HL-60 (cell line): ENCODE data around the gene SV2C.
A peak's percentile ranks its signal among the peaks of the same experiment; 100 is the strongest.
"Not testable (repeated sequence)": the region's sequence is repeated elsewhere in the genome, so short reads cannot be mapped to it uniquely, and the experiment has no call there.

ENCODE experiments used
- DNase-seq, 2 experiments: peaks; one replicate each; pipeline ENCODE4 v3.0.0-alpha.2; 2010 to 2020; ENCODE audit warnings: low read depth in 1 of 2, low spot score in 1 of 2
- H3K27ac ChIP-seq: fragments of 250-450 bp; sonication (Bioruptor Pico); replicated peaks from 2 replicates; pipeline ENCODE4 v1.5.1; 2020; ENCODE audit warnings: mild to moderate bottlenecking, moderate library complexity
- H3K27me3 ChIP-seq: fragments of 250-450 bp; sonication (Bioruptor Pico); 2 replicates; pipeline ENCODE4 v1.5.1; 2021; ENCODE audit warnings: mild to moderate bottlenecking, moderate library complexity; ENCODE audit not compliant: insufficient read depth, poor library complexity, severe bottlenecking
- H3K4me3 ChIP-seq: replicated peaks from 2 replicates; pipeline ENCODE4 v1.5.1; 2011; ENCODE audit warnings: mild to moderate bottlenecking, control low read depth, low read length; ENCODE audit not compliant: insufficient read depth
- CTCF ChIP-seq: IDR thresholded peaks from one replicate; pipeline ENCODE4 v1.5.1; 2011; ENCODE audit warnings: low read length, control low read depth, inconsistent platforms; ENCODE audit not compliant: insufficient read depth
- GABPA ChIP-seq: IDR thresholded peaks from 2 replicates; pipeline ENCODE4 v1.6.1; 2012; ENCODE audit warnings: low read depth
- POLR2AphosphoS5 ChIP-seq: IDR thresholded peaks from 2 replicates; pipeline ENCODE4 v1.6.1; 2012; ENCODE audit warnings: low read depth
- REST ChIP-seq: IDR thresholded peaks from 2 replicates; pipeline ENCODE4 v1.6.1; 2012; ENCODE audit warnings: low read depth; ENCODE audit not compliant: insufficient replicate concordance
- SPI1 ChIP-seq: IDR thresholded peaks from 2 replicates; pipeline ENCODE4 v1.6.1; 2012; ENCODE audit warnings: low read depth, mild to moderate bottlenecking, borderline replicate concordance

SV2C gene

DNA sequence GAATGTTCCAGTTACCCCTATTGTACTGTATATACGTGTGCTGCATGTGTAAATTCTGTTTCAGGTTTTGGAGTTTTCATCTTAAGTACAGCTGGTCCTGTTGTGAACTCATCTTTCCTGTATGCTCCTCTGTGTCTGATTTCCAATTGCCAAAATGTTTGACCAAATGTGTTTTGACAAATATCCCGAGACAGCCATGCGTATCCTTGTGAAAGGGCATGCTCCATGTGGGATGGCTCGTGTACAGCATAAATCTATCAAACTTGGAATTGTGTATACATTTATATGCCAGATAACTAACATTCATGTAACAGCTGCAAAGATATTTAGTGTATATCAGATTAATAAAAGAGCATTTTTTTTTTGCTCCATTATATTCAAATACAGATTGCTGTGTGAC lies 250.4 kb downstream of the SV2C start:
- H3K27ac ChIP-seq, result no peak overlapping the region
- H3K27me3 ChIP-seq, result no peaks in the 10 kb centered on the region
- H3K4me3 ChIP-seq, result no peak overlapping the region
- no peak for DNase-seq
- TF ChIP-seq SPI1, result no peak
- TF ChIP-seq CTCF, result no peak
- no peak for TF ChIP-seq REST
- no peak for TF ChIP-seq GABPA
- TF ChIP-seq POLR2AphosphoS5, result no peak

DNA sequence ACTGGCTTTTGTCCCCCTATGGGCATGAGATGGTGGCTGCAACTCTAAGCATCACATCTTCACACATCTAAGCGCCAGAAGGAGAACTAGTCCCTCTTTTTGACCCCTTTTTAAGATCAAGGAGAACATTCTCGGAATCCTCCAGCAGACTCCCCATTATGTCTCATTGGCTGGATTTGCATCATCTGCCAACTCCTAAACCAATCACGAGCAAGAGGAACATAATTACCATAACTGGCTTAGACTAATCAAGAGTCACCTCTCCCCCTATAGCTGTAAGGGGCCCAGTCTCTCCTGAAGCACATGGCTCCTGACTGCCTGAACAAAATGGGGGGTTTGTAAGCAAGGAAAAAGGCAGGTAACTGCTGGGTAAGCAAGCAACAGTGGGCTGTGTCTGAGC lies 251.4 kb downstream of the SV2C start:
- TF ChIP-seq POLR2AphosphoS5, result no peak
- no peak for TF ChIP-seq SPI1
- no peak for TF ChIP-seq GABPA
- no peak for TF ChIP-seq REST
- no peak for TF ChIP-seq CTCF
- Histone ChIP-seq H3K27ac (no peak overlapping the region), H3K4me3 (no peak overlapping the region), H3K27me3 (no peaks in the 10 kb centered on the region)
- no peak for DNase-seq

GRCh38 chr5:76335451-76335850 lies 252.3 kb downstream of the SV2C start:
- H3K4me3 ChIP-seq, H3K27ac ChIP-seq, H3K27me3 ChIP-seq, DNase-seq: not testable (repeated sequence)

DNA sequence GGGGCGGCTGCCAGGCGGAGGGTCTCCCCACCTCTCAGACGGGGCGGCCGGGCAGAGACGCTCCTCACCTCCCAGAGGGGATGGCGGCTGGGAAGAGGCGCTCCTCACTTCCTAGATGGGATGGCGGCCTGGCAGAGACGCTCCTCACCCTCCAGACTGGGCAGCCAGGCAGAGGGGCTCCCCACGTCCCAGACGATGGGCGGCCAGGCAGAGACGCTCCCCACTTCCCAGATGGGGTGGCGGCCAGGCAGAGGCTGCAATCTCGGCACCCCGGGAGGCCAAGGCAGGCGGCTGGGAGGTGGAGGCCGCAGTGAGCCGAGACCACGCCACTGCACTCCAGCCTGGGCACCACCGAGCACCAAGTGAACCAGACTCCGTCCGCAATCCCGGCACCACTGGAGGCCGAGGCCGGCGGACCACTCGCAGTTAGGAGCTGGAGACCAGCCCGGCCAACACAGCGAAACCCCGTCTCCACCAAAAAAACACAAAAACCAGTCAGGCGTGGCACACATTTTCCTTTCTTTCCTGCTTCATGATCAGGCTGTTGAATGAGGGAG lies 253.1 kb downstream of the SV2C start:
- not testable (repeated sequence) for H3K27me3 ChIP-seq, H3K27ac ChIP-seq, DNase-seq, H3K4me3 ChIP-seq

DNA sequence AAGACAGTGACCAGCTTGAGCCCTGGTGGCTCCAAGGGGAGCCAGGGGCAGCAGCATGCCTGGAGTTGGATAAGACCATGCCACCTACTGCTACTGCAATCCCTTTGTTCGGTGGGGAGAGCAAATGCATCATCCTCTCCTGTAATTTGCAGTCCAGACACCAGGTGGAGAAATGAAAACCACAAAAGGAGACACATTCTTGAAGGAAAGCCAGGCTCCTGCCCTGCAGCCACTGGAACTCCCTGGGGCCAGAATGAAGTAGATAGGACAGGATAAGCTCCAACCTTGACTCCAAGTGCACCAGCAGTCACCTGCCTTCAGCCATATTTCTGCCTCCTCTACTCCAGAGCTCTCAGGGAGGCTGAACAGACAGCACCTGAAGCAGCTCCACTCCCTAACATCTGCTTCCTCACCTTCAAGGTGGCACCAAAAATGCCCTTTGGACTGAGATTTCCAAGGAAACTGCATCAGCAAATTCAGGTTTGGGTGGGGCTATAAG lies 254.8 kb downstream of the SV2C start:
- no peaks in the 10 kb centered on the region for H3K27me3 ChIP-seq
- no peak overlapping the region for H3K4me3 ChIP-seq
- no peak for TF ChIP-seq SPI1
- H3K27ac ChIP-seq, result no peak overlapping the region
- peak in 1 of 2 experiments; percentile 39 for DNase-seq
